GM20431 (cell line): ENCODE measurements around the gene TCAP.
"Not testable (repeated sequence)": the region's sequence is repeated elsewhere in the genome, so short reads cannot be mapped to it uniquely, and the experiment has no call there.

Source experiments
- in situ Hi-C: fragments of 300-500 bp; cut with MseI, MboI; formaldehyde crosslinking; loops from one replicate; pipeline ENCODE4 v1.15.0; 2020; ENCODE audit warnings: low sequenced_read_pairs; ENCODE audit not compliant: unreplicated experiment

Gene TCAP

GRCh38 chr17:39675390-39676082 lies 10.4 kb downstream of the TCAP start:
- in situ Hi-C loops: no loop called here

GRCh38 chr17:39676198-39676819 lies 11.2 kb downstream of the TCAP start:
- in situ Hi-C loops: no loop called here

GRCh38 chr17:39677072-39677471 lies 11.9 kb downstream of the TCAP start:
- in situ Hi-C loops: no loop called here

GRCh38 chr17:39677542-39678339 lies 12.6 kb downstream of the TCAP start:
- in situ Hi-C loops: no loop called here

GRCh38 chr17:39678340-39679116 lies 13.4 kb downstream of the TCAP start:
- in situ Hi-C loops: no loop called here

GRCh38 chr17:39679521-39680192 lies 14.5 kb downstream of the TCAP start:
- in situ Hi-C loops: no loop called here

- in situ Hi-C loops: no loop called here
These were observed 18.3 kb downstream of the TCAP start for GRCh38 chr17:39683295-39683939.

GRCh38 chr17:39684369-39685192 lies 19.4 kb downstream of the TCAP start:
- in situ Hi-C loops: no loop called here

GRCh38 chr17:39687101-39687545 lies 22.0 kb downstream of the TCAP start:
- in situ Hi-C loops: no loop called here

GRCh38 chr17:39687546-39688474 lies 22.7 kb downstream of the TCAP start, which contains the start of gene PGAP3:
Gene PGAP3 (minus strand): TSS chr17:39688057. CDS start chr17:39688014, 43 bp downstream.
- in situ Hi-C loops: no loop called here

GRCh38 chr17:39688475-39688835 lies 23.3 kb downstream of the TCAP start:
- in situ Hi-C loops: no loop called here

GRCh38 chr17:39688945-39689344 lies 23.8 kb downstream of the TCAP start:
- in situ Hi-C loops: no loop called here

- in situ Hi-C loops: no loop called here
These were observed 29.4 kb downstream of the TCAP start for GRCh38 chr17:39694593-39694992.

GRCh38 chr17:39695089-39695474 lies 29.9 kb downstream of the TCAP start:
- in situ Hi-C loops: no loop called here

- in situ Hi-C loops: no loop called here
These were observed 31.6 kb downstream of the TCAP start for GRCh38 chr17:39696731-39697130.

- in situ Hi-C loops: no loop called here
These were observed 32.8 kb downstream of the TCAP start for GRCh38 chr17:39697961-39698360.

- in situ Hi-C loops: not testable (repeated sequence)
These were observed 34.1 kb downstream of the TCAP start for GRCh38 chr17:39699157-39699817.
